Thymus (tissue), 11 donors: ENCODE measurements around the gene UGP2. TPM values are rescaled to one million over a fixed set of nuclear protein-coding genes. Genes with fewer than 3 reads are reported as not detected.

Source experiments
- DNase-seq, 9 donors: peaks; one replicate each; pipeline ENCODE4 v3.0.0-alpha.2; 2013; ENCODE audit warnings: low spot score in 9 of 9, low read depth in 6 of 9, missing footprints in 1 of 9
- H3K27ac ChIP-seq, 2 donors: one replicate each; pipeline ENCODE4 v1.5.1; 2013; ENCODE audit warnings: control low read depth in 1 of 2, low read depth in 1 of 2, low read length in 1 of 2, mild to moderate bottlenecking in 1 of 2, moderate library complexity in 1 of 2
- H3K27me3 ChIP-seq, 2 donors: one replicate each; pipeline ENCODE4 v1.5.1; 2013; ENCODE audit warnings: low read length in 1 of 2; ENCODE audit not compliant: control insufficient read depth in 2 of 2, insufficient read depth in 1 of 2
- H3K36me3 ChIP-seq, 2 donors: one replicate each; pipeline ENCODE4 v1.5.1; 2013; ENCODE audit warnings: low read length in 1 of 2, mild to moderate bottlenecking in 1 of 2, moderate library complexity in 1 of 2; ENCODE audit not compliant: control insufficient read depth in 2 of 2, insufficient read depth in 2 of 2
- H3K4me1 ChIP-seq, 2 donors: one replicate each; pipeline ENCODE4 v1.5.1; 2013; ENCODE audit warnings: low read length in 2 of 2; ENCODE audit not compliant: control insufficient read depth in 2 of 2, insufficient read depth in 2 of 2
- H3K4me3 ChIP-seq, 2 donors: one replicate each; pipeline ENCODE4 v1.5.1; 2013; ENCODE audit warnings: low read length in 2 of 2, control low read depth in 1 of 2, mild to moderate bottlenecking in 1 of 2
- H3K9me3 ChIP-seq, 2 donors: one replicate each; pipeline ENCODE4 v1.5.1; 2013; ENCODE audit warnings: low read length in 1 of 2, mild to moderate bottlenecking in 1 of 2; ENCODE audit not compliant: control insufficient read depth in 2 of 2, insufficient read depth in 1 of 2
- WGBS: extraction: QIAGEN DNeasy Blood & Tissue Kit; methylation state at CpG from one replicate; pipeline ENCODE4 v1.1.7; 2013; 5-methylcytosine and 5-hydroxymethylcytosine counted together
- polyA plus RNA-seq: library from polyadenylated mRNA; stranded (reverse); fragments of 200-250 nt; gene quantifications from one replicate; pipeline ENCODE4 v1.2.3, GENCODE V29; 2013
- total RNA-seq: library from RNA; stranded (reverse); fragments of 120-200 nt; gene quantifications from one replicate; pipeline ENCODE4 v1.2.4, GENCODE V29; 2013
- donor health status: healthy.

The UGP2 gene
- total and polyA plus RNA-seq, 2 donors: 199 to 221 TPM

GRCh38 chr2:63888490-63889402, 47.0 kb downstream of the UGP2 start:
- Histone ChIP-seq H3K4me3 (no peak overlapping the region), H3K27me3 (no peaks in the 10 kb centered on the region), H3K9me3 (no peaks in the 10 kb centered on the region), H3K27ac (no peak overlapping the region), H3K4me1 (no peaks in the 10 kb centered on the region), H3K36me3 (peaks cover 27 to 87% of the 10 kb centered on the region in 2 donors)
- WGBS: 97% methylated on average over 6 of the region's 6 CpGs
- peak; percentile 14 to 79 (median 57) for DNase-seq

GRCh38 chr2:63890678-63891077, 49.0 kb downstream of the UGP2 start:
- peaks cover 24 to 79% of the 10 kb centered on the region in 2 donors for H3K36me3 ChIP-seq
- H3K27ac ChIP-seq: no peak overlapping the region
- H3K9me3 ChIP-seq: no peaks in the 10 kb centered on the region
- H3K4me3 ChIP-seq: no peak overlapping the region
- no peaks in the 10 kb centered on the region for H3K4me1 ChIP-seq
- no peaks in the 10 kb centered on the region for H3K27me3 ChIP-seq
- WGBS: 98% methylated on average over 2 of the region's 2 CpGs
- no peak for DNase-seq

GRCh38 chr2:63891488-63892030, 49.9 kb downstream of the UGP2 start:
- Histone ChIP-seq H3K27me3 (no peaks in the 10 kb centered on the region), H3K27ac (no peak overlapping the region), H3K4me3 (no peak overlapping the region), H3K4me1 (no peaks in the 10 kb centered on the region), H3K9me3 (no peaks in the 10 kb centered on the region), H3K36me3 (peaks cover 19 to 78% of the 10 kb centered on the region in 2 donors)
- 95% methylated on average over 1 of the region's 1 CpG for WGBS
- DNase-seq: no peak

GRCh38 chr2:63893163-63893562, 51.5 kb downstream of the UGP2 start:
- 94% methylated on average over 2 of the region's 2 CpGs for WGBS
- peaks cover 12 to 69% of the 10 kb centered on the region in 2 donors for H3K36me3 ChIP-seq
- H3K27ac ChIP-seq: no peak overlapping the region
- no peak overlapping the region for H3K4me3 ChIP-seq
- DNase-seq: no peak
- no peaks in the 10 kb centered on the region for H3K9me3 ChIP-seq
- no peaks in the 10 kb centered on the region for H3K27me3 ChIP-seq
- H3K4me1 ChIP-seq: no peaks in the 10 kb centered on the region

GRCh38 chr2:63894167-63894566, 52.5 kb downstream of the UGP2 start:
- Histone ChIP-seq H3K9me3 (no peaks in the 10 kb centered on the region), H3K4me3 (no peak overlapping the region), H3K27ac (no peak overlapping the region), H3K36me3 (peaks cover 6 to 64% of the 10 kb centered on the region in 2 donors), H3K4me1 (no peaks in the 10 kb centered on the region), H3K27me3 (no peaks in the 10 kb centered on the region)
- 96% methylated on average over 1 of the region's 1 CpG for WGBS
- DNase-seq: no peak

- no peak for DNase-seq
- no peaks in the 10 kb centered on the region for H3K4me1 ChIP-seq
- 97% methylated on average over 5 of the region's 5 CpGs for WGBS
- no peak overlapping the region for H3K27ac ChIP-seq
- H3K9me3 ChIP-seq: peaks cover 0 to 11% of the 10 kb centered on the region in 2 donors
- no peaks in the 10 kb centered on the region for H3K27me3 ChIP-seq
- H3K36me3 ChIP-seq: peaks cover 6 to 40% of the 10 kb centered on the region in 2 donors
- H3K4me3 ChIP-seq: no peak overlapping the region
Observed at GRCh38 chr2:63898839-63899238, 57.1 kb downstream of the UGP2 start.

- no peak for DNase-seq
- no peaks in the 10 kb centered on the region for H3K4me1 ChIP-seq
- no peak overlapping the region for H3K4me3 ChIP-seq
- peaks cover 6 to 36% of the 10 kb centered on the region in 2 donors for H3K36me3 ChIP-seq
- WGBS: 100% methylated on average over 1 of the region's 1 CpG
- peaks cover 0 to 14% of the 10 kb centered on the region in 2 donors for H3K9me3 ChIP-seq
- H3K27me3 ChIP-seq: no peaks in the 10 kb centered on the region
- H3K27ac ChIP-seq: no peak overlapping the region
Observed at GRCh38 chr2:63899639-63900038, 57.9 kb downstream of the UGP2 start.

GRCh38 chr2:63902149-63902548, 60.5 kb downstream of the UGP2 start:
- H3K36me3 ChIP-seq: peaks cover 6 to 24% of the 10 kb centered on the region in 2 donors
- H3K27ac ChIP-seq: no peak overlapping the region
- DNase-seq: no peak
- H3K9me3 ChIP-seq: peaks cover 0 to 14% of the 10 kb centered on the region in 2 donors
- no peak overlapping the region for H3K4me3 ChIP-seq
- no peaks in the 10 kb centered on the region for H3K4me1 ChIP-seq
- no peaks in the 10 kb centered on the region for H3K27me3 ChIP-seq

- Histone ChIP-seq H3K4me1 (no peaks in the 10 kb centered on the region), H3K9me3 (peaks cover 0 to 14% of the 10 kb centered on the region in 2 donors), H3K4me3 (no peak overlapping the region), H3K36me3 (peaks cover 6 to 22% of the 10 kb centered on the region in 2 donors), H3K27me3 (no peaks in the 10 kb centered on the region), H3K27ac (no peak overlapping the region)
- no peak for DNase-seq
- 95% methylated on average over 2 of the region's 2 CpGs for WGBS
Observed at GRCh38 chr2:63903003-63903402, 61.3 kb downstream of the UGP2 start.
